DND-41 (cell line): ENCODE measurements around the gene AKAIN1.

Source experiments
- EZH2 ChIP-seq: IDR thresholded peaks from 3 replicates; pipeline ENCODE4 v1.6.1; 2012; ENCODE audit warnings: borderline replicate concordance, low read depth, mild to moderate bottlenecking, moderate library complexity, low read length, inconsistent platforms; ENCODE audit not compliant: severe bottlenecking
- TF ChIP-seq, protein P1 (sequence below): IDR thresholded peaks from 2 replicates; pipeline ENCODE4 v1.5.1; 2012; ENCODE audit warnings: borderline replicate concordance, low read length, moderate library complexity, mild to moderate bottlenecking; ENCODE audit not compliant: poor library complexity, severe bottlenecking; ENCODE audit errors: extremely low read depth

- TF ChIP-seq, protein P1, sequence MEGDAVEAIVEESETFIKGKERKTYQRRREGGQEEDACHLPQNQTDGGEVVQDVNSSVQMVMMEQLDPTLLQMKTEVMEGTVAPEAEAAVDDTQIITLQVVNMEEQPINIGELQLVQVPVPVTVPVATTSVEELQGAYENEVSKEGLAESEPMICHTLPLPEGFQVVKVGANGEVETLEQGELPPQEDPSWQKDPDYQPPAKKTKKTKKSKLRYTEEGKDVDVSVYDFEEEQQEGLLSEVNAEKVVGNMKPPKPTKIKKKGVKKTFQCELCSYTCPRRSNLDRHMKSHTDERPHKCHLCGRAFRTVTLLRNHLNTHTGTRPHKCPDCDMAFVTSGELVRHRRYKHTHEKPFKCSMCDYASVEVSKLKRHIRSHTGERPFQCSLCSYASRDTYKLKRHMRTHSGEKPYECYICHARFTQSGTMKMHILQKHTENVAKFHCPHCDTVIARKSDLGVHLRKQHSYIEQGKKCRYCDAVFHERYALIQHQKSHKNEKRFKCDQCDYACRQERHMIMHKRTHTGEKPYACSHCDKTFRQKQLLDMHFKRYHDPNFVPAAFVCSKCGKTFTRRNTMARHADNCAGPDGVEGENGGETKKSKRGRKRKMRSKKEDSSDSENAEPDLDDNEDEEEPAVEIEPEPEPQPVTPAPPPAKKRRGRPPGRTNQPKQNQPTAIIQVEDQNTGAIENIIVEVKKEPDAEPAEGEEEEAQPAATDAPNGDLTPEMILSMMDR, result no peak
- no peak for TF ChIP-seq EZH2
These were observed at the start of gene AKAIN1 for GRCh38 chr18:5197032-5197434.
